Transverse colon (tissue), 3 donors: Measurements from ENCODE around the gene UCK1.

Experiments
- EP300 ChIP-seq: sonication (generic); formaldehyde crosslinking; IDR thresholded peaks from one replicate; pipeline ENCODE4 v1.6.1; 2017; ENCODE audit warnings: antibody characterized with exemption, low read depth
- TF ChIP-seq, protein P1 (sequence below), 5 experiments: fragments of 200-600 bp in 3 of 5; fragments of 450-650 bp in 2 of 5; sonication (generic) in 3 of 5; IDR thresholded peaks; 1 replicate in 2 of 5; 2 replicates in 3 of 5; pipeline ENCODE4 v1.5.1; 2016 to 2017; ENCODE audit warnings: antibody characterized with exemption in 5 of 5, inconsistent platforms in 3 of 5, mild to moderate bottlenecking in 2 of 5, moderate library complexity in 1 of 5

DNA sequence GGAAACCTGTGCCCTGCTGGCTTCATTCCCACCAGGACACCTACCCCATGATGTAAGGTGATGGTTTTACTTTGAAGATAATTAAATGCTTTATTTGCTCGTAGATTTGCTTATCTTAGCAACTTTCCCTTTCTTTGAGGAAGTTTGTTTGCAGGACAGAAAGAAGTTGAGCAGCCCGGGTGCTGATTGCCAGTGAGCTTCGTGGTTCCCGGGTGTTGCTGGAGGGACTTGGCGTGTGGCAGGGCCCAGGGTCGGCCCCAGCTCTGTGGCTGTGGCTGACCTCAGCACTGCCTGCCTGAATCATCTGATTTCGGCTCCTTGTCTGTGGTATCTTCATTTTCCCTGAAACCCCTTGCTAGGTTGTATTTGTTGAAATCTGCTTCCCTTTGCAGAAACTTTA is 19.6 kb downstream of the UCK1 start:
- TF ChIP-seq, protein P1, sequence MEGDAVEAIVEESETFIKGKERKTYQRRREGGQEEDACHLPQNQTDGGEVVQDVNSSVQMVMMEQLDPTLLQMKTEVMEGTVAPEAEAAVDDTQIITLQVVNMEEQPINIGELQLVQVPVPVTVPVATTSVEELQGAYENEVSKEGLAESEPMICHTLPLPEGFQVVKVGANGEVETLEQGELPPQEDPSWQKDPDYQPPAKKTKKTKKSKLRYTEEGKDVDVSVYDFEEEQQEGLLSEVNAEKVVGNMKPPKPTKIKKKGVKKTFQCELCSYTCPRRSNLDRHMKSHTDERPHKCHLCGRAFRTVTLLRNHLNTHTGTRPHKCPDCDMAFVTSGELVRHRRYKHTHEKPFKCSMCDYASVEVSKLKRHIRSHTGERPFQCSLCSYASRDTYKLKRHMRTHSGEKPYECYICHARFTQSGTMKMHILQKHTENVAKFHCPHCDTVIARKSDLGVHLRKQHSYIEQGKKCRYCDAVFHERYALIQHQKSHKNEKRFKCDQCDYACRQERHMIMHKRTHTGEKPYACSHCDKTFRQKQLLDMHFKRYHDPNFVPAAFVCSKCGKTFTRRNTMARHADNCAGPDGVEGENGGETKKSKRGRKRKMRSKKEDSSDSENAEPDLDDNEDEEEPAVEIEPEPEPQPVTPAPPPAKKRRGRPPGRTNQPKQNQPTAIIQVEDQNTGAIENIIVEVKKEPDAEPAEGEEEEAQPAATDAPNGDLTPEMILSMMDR (IDR thresholded peaks at IDR 0.05): no peak
- no peak for TF ChIP-seq EP300
